ENCODE results near the gene CFL2. TPM values are rescaled to one million over a fixed set of nuclear protein-coding genes. Genes with fewer than 3 reads are reported as not detected.

Gene CFL2
- total RNA-seq, 1 experiment from 2014 or later = 55.2 TPM

DNA sequence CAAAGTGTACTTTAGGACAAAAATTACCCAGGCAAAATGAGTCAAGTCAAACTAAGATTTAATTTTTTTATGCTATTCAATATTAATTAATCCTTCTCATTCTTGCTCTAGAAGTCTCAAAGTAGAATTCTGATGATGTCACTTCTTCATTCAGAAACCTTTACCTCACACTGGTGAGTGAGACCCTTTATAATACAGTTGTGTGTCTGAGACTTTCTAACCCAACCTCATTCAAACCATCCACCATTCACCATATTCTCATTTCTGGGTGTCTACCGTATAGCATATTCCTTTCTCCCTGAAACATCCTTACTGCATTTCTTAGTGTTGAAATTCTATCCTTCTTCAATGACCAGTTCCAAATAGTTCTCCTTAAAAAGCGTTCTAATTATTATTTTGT is 40.8 kb upstream of the CFL2 start:
- H3K36me3 ChIP-seq (ENCODE audit: control insufficient read depth in 1 of 2, insufficient read depth in 2 of 2, low read length in 2 of 2) = peaks cover 4 to 13% of the 10 kb centered on the region in 2 experiments; a peak in 3 of 4 replicates
- H3K4me2 ChIP-seq (ENCODE audit: low read length) = no peak overlapping the region
- no peaks in the 10 kb centered on the region for H4K20me1 ChIP-seq (ENCODE audit: insufficient read depth)
- no peaks in the 10 kb centered on the region for H3K9me2 ChIP-seq (ENCODE audit: insufficient read depth)
- intact Hi-C loops (cut with micrococcal nuclease) = no loop called here
- no peaks in the 10 kb centered on the region for H3K79me2 ChIP-seq (ENCODE audit: insufficient read depth, low read length)
- no peak overlapping the region for H3K9ac ChIP-seq (ENCODE audit: low read length)
- DNase-seq (ENCODE audit: low read depth, low spot score) = no peak
- RAD21 ChIA-PET (ENCODE audit: low non-redundant PET in 1 of 2, low total read pairs in 2 of 2, uncharacterized antibody in 2 of 2, unreplicated experiment in 2 of 2) = no interaction called here
- TF ChIP-seq SIN3A (IDR thresholded peaks at IDR 0.05; ENCODE audit: low read depth) = no peak
- no peak for TF ChIP-seq SP1 (IDR thresholded peaks at IDR 0.05; ENCODE audit: low read depth)
- TF ChIP-seq ZFX (IDR thresholded peaks at IDR 0.05) = no peak
- TF ChIP-seq, protein P1, sequence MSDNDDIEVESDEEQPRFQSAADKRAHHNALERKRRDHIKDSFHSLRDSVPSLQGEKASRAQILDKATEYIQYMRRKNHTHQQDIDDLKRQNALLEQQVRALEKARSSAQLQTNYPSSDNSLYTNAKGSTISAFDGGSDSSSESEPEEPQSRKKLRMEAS (IDR thresholded peaks at IDR 0.05) = no peak
- POLR2A ChIA-PET = no interaction called here
- no peaks in the 10 kb centered on the region for H3K4me1 ChIP-seq (ENCODE audit: control insufficient read depth in 1 of 2, insufficient read depth in 2 of 2, low read length in 2 of 2)
- no peaks in the 10 kb centered on the region for H3K9me3 ChIP-seq (ENCODE audit: control insufficient read depth in 1 of 2, insufficient read depth in 1 of 2, low read depth in 1 of 2, low read length in 2 of 2)
- H3K27me3 ChIP-seq (ENCODE audit: insufficient read depth, low read length) = no peaks in the 10 kb centered on the region
- no TSS peak for BruUV-seq (replicated peaks)
- ATAC-seq = no peak
- CTCF ChIA-PET = no interaction called here
- H3K27ac ChIP-seq (ENCODE audit: low read depth, low read length) = no peak overlapping the region
- no peak overlapping the region for H3K4me3 ChIP-seq (replicated peaks in 1 of 2; ENCODE audit: low read depth in 1 of 2, low read length in 2 of 2)
- no peak overlapping the region for H2AFZ ChIP-seq (ENCODE audit: low read depth, low read length, poor library complexity, severe bottlenecking)

DNA sequence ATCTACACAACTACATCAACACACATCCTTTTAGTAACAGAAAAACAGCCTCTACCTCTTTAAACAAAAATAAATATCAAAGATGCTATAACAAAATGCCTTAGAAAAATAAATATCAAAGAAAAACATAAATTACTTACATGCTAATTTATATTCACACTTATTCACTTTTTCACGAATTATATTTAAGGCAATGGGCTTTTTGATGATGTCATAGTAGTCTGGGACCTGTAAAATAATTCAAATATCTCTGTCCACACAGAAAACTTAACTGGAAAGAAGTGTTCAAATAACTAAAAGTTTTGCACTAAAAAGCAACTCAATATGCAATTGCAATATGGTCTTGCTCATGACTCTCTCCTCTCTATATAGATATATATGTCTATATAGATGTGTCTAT is 40.3 kb upstream of the CFL2 start:
- Histone ChIP-seq H3K4me1 (ENCODE audit: control insufficient read depth in 1 of 2, insufficient read depth in 2 of 2, low read length in 2 of 2) (no peaks in the 10 kb centered on the region), H3K79me2 (ENCODE audit: insufficient read depth, low read length) (no peaks in the 10 kb centered on the region), H3K4me2 (ENCODE audit: low read length) (no peak overlapping the region), H3K36me3 (ENCODE audit: control insufficient read depth in 1 of 2, insufficient read depth in 2 of 2, low read length in 2 of 2) (peaks cover 4 to 9% of the 10 kb centered on the region in 2 experiments; a peak in 2 of 4 replicates), H3K9ac (ENCODE audit: low read length) (no peak overlapping the region), H4K20me1 (ENCODE audit: insufficient read depth) (no peaks in the 10 kb centered on the region), H3K9me3 (ENCODE audit: control insufficient read depth in 1 of 2, insufficient read depth in 1 of 2, low read depth in 1 of 2, low read length in 2 of 2) (no peaks in the 10 kb centered on the region), H3K27ac (ENCODE audit: low read depth, low read length) (no peak overlapping the region), H3K9me2 (ENCODE audit: insufficient read depth) (no peaks in the 10 kb centered on the region), H2AFZ (ENCODE audit: low read depth, low read length, poor library complexity, severe bottlenecking) (no peak overlapping the region), H3K4me3 (replicated peaks in 1 of 2; ENCODE audit: low read depth in 1 of 2, low read length in 2 of 2) (no peak overlapping the region), H3K27me3 (ENCODE audit: insufficient read depth, low read length) (no peaks in the 10 kb centered on the region)
- ChIA-PET CTCF (interaction anchor here (1.7 kb wide), 1 partner anchor 12 kb away, joined by 4 read pairs; no protein-coding TSS in a partner anchor), POLR2A (no interaction called here), RAD21 (ENCODE audit: low non-redundant PET in 1 of 2, low total read pairs in 2 of 2, uncharacterized antibody in 2 of 2, unreplicated experiment in 2 of 2) (no interaction called here)
- intact Hi-C loops (cut with micrococcal nuclease) = no loop called here
- no peak for DNase-seq (ENCODE audit: low read depth, low spot score)
- TF ChIP-seq, protein P1 (IDR thresholded peaks at IDR 0.05) = no peak
- TF ChIP-seq CBX3 (IDR thresholded peaks at IDR 0.05; ENCODE audit: low read depth) (no peak), RAD21 (IDR thresholded peaks at IDR 0.05; ENCODE audit: low read depth) (no peak), YY1 (IDR thresholded peaks at IDR 0.05; ENCODE audit: extremely low read depth, insufficient replicate concordance, low read depth, low read length) (no peak), CTCF (IDR thresholded peaks at IDR 0.05 in 2 of 3, conservative IDR thresholded peaks at IDR 0.05 in 1 of 3; ENCODE audit: borderline replicate concordance in 1 of 3, insufficient read depth in 1 of 3, low read depth in 2 of 3, low read length in 2 of 3) (no peak), CEBPB (IDR thresholded peaks at IDR 0.05; ENCODE audit: low read depth) (no peak), FOSL1 (IDR thresholded peaks at IDR 0.05; ENCODE audit: low read depth) (no peak), SRF (IDR thresholded peaks at IDR 0.05; ENCODE audit: low read depth) (no peak), TCF7L2 (IDR thresholded peaks at IDR 0.05; ENCODE audit: borderline replicate concordance, extremely low read depth, insufficient read depth, insufficient read length) (no peak), POLR2A (IDR thresholded peaks at IDR 0.05; ENCODE audit: borderline replicate concordance, extremely low read depth, insufficient read depth, insufficient read length) (no peak), ELF1 (IDR thresholded peaks at IDR 0.05; ENCODE audit: borderline replicate concordance, low read depth) (no peak), ZFX (IDR thresholded peaks at IDR 0.05) (no peak), EGR1 (IDR thresholded peaks at IDR 0.05; ENCODE audit: low read depth) (no peak), ZNF274 (IDR thresholded peaks at IDR 0.05; ENCODE audit: low read depth, low read length) (no peak), SP1 (IDR thresholded peaks at IDR 0.05; ENCODE audit: low read depth) (no peak), EZH2phosphoT487 (IDR thresholded peaks at IDR 0.05; ENCODE audit: borderline replicate concordance) (no peak)
- TF ChIP-seq, protein P2, sequence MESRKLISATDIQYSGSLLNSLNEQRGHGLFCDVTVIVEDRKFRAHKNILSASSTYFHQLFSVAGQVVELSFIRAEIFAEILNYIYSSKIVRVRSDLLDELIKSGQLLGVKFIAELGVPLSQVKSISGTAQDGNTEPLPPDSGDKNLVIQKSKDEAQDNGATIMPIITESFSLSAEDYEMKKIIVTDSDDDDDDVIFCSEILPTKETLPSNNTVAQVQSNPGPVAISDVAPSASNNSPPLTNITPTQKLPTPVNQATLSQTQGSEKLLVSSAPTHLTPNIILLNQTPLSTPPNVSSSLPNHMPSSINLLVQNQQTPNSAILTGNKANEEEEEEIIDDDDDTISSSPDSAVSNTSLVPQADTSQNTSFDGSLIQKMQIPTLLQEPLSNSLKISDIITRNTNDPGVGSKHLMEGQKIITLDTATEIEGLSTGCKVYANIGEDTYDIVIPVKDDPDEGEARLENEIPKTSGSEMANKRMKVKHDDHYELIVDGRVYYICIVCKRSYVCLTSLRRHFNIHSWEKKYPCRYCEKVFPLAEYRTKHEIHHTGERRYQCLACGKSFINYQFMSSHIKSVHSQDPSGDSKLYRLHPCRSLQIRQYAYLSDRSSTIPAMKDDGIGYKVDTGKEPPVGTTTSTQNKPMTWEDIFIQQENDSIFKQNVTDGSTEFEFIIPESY (IDR thresholded peaks at IDR 0.05; ENCODE audit: extremely low read depth, insufficient replicate concordance, low read length) = no peak
- no peak for ATAC-seq
- no TSS peak for BruUV-seq (replicated peaks)

Data from HCT116 (cell line).